ENCODE measurements around the gene KLHL22.
A peak's percentile ranks its signal among the peaks of the same experiment; 100 is the strongest.

The KLHL22 gene

GRCh38 chr22:20523086-20523983 is 27.7 kb upstream of the KLHL22 start:
- DNase-seq (ENCODE audit: low read depth), result peak; percentile 65
- TF ChIP-seq CTCF (IDR thresholded peaks at IDR 0.05; ENCODE audit: control insufficient read depth, insufficient read depth, low read depth, low read length, missing control alignments), result no peak
- H3K4me3 ChIP-seq (ENCODE audit: control insufficient read depth, low read depth, low read length), result no peak overlapping the region

- TF ChIP-seq CTCF (IDR thresholded peaks at IDR 0.05; ENCODE audit: control insufficient read depth, insufficient read depth, low read depth, low read length, missing control alignments), result no peak
- DNase-seq (ENCODE audit: low read depth), result no peak
- no peak overlapping the region for H3K4me3 ChIP-seq (ENCODE audit: control insufficient read depth, low read depth, low read length)
Measured at GRCh38 chr22:20522134-20523004, 26.8 kb upstream of the KLHL22 start.

GRCh38 chr22:20520093-20520511 is 24.5 kb upstream of the KLHL22 start:
- DNase-seq (ENCODE audit: low read depth), result no peak
- no peak overlapping the region for H3K4me3 ChIP-seq (ENCODE audit: control insufficient read depth, low read depth, low read length)
- TF ChIP-seq CTCF (IDR thresholded peaks at IDR 0.05; ENCODE audit: control insufficient read depth, insufficient read depth, low read depth, low read length, missing control alignments), result no peak

- TF ChIP-seq CTCF (IDR thresholded peaks at IDR 0.05; ENCODE audit: control insufficient read depth, insufficient read depth, low read depth, low read length, missing control alignments), result no peak
- no peak for DNase-seq (ENCODE audit: low read depth)
- H3K4me3 ChIP-seq (ENCODE audit: control insufficient read depth, low read depth, low read length), result no peak overlapping the region
Measured at GRCh38 chr22:20519558-20519957, 24.0 kb upstream of the KLHL22 start.

GRCh38 chr22:20517841-20518592 is 22.4 kb upstream of the KLHL22 start:
- DNase-seq (ENCODE audit: low read depth), result no peak
- TF ChIP-seq CTCF (IDR thresholded peaks at IDR 0.05; ENCODE audit: control insufficient read depth, insufficient read depth, low read depth, low read length, missing control alignments), result no peak
- no peak overlapping the region for H3K4me3 ChIP-seq (ENCODE audit: control insufficient read depth, low read depth, low read length)

GRCh38 chr22:20517422-20517821 is 21.8 kb upstream of the KLHL22 start:
- DNase-seq (ENCODE audit: low read depth), result no peak
- no peak for TF ChIP-seq CTCF (IDR thresholded peaks at IDR 0.05; ENCODE audit: control insufficient read depth, insufficient read depth, low read depth, low read length, missing control alignments)
- no peak overlapping the region for H3K4me3 ChIP-seq (ENCODE audit: control insufficient read depth, low read depth, low read length)
